ENCODE results near the gene CYP21A2. TPM values are rescaled to one million over a fixed set of nuclear protein-coding genes. Genes with fewer than 3 reads are reported as not detected.
"Not testable (repeated sequence)": the region's sequence is repeated elsewhere in the genome, so short reads cannot be mapped to it uniquely, and the experiment has no call there.

CYP21A2 gene
- total RNA-seq, 3 donors from 2014 or later (not counting 1 experiment from before 2014, with no cell fraction given), result 0.28 to 0.43 TPM; not detected in 1

- 76% methylated on average over 7 of the region's 13 CpGs for WGBS (ENCODE audit: insufficient coverage)
- peak overlapping the region; percentile 55 for H3K4me3 Mint-ChIP-seq
- not testable (repeated sequence) for H3K27ac ChIP-seq (ENCODE audit: low read length)
Measured at GRCh38 chr6:32004864-32005537, 33.2 kb upstream of the CYP21A2 start.

GRCh38 chr6:32005538-32005880 lies 32.7 kb upstream of the CYP21A2 start:
- H3K36me3 Mint-ChIP-seq; intact Hi-C loops (cut with micrococcal nuclease); H3K9me3 Mint-ChIP-seq; DNase-seq; H3K27me3 ChIP-seq (ENCODE audit: control insufficient read depth, insufficient read depth, low read length); H3K4me1 ChIP-seq (ENCODE audit: control insufficient read depth, insufficient read depth, low read length); ATAC-seq; H3K27me3 Mint-ChIP-seq (ENCODE audit: low read depth in 2 of 2); H3K9me3 ChIP-seq (ENCODE audit: control insufficient read depth, insufficient read depth, low read length); H3K4me3 ChIP-seq (ENCODE audit: low read length); H3K4me3 Mint-ChIP-seq; H3K27ac ChIP-seq (ENCODE audit: low read length); H3K36me3 ChIP-seq (ENCODE audit: control insufficient read depth, insufficient read depth, low read length): not testable (repeated sequence)
- WGBS (ENCODE audit: insufficient coverage), result 91% methylated on average over 5 of the region's 9 CpGs
- Mint-ChIP-seq H3K4me1 (peaks cover 9 to 11% of the 10 kb centered on the region in 2 donors), H3K27ac (peak overlapping the region in 1 of 2 donors; percentile 75)

More at GRCh38 chr6:32004864-32005537, 33.2 kb upstream of the CYP21A2 start:
- H3K9me3 Mint-ChIP-seq; H3K36me3 ChIP-seq (ENCODE audit: control insufficient read depth, insufficient read depth, low read length); H3K9me3 ChIP-seq (ENCODE audit: control insufficient read depth, insufficient read depth, low read length); H3K27me3 Mint-ChIP-seq (ENCODE audit: low read depth in 2 of 2); H3K36me3 Mint-ChIP-seq; DNase-seq; H3K4me1 ChIP-seq (ENCODE audit: control insufficient read depth, insufficient read depth, low read length); intact Hi-C loops (cut with micrococcal nuclease); H3K4me3 ChIP-seq (ENCODE audit: low read length); H3K27me3 ChIP-seq (ENCODE audit: control insufficient read depth, insufficient read depth, low read length): not testable (repeated sequence)
- peak; percentile 70 to 94 (median 89) for ATAC-seq
- H3K4me1 Mint-ChIP-seq, result peaks cover 9 to 11% of the 10 kb centered on the region in 2 donors
- H3K27ac Mint-ChIP-seq, result peak overlapping the region in 1 of 2 donors; percentile 75

- H3K4me1 ChIP-seq (ENCODE audit: control insufficient read depth, insufficient read depth, low read length); H3K27me3 ChIP-seq (ENCODE audit: control insufficient read depth, insufficient read depth, low read length); ATAC-seq; H3K9me3 Mint-ChIP-seq; H3K4me3 Mint-ChIP-seq; H3K27me3 Mint-ChIP-seq (ENCODE audit: low read depth in 2 of 2); H3K36me3 ChIP-seq (ENCODE audit: control insufficient read depth, insufficient read depth, low read length); H3K36me3 Mint-ChIP-seq; H3K4me3 ChIP-seq (ENCODE audit: low read length); H3K27ac Mint-ChIP-seq; intact Hi-C loops (cut with micrococcal nuclease); H3K27ac ChIP-seq (ENCODE audit: low read length); H3K9me3 ChIP-seq (ENCODE audit: control insufficient read depth, insufficient read depth, low read length): not testable (repeated sequence)
- peaks cover 9 to 11% of the 10 kb centered on the region in 2 donors for H3K4me1 Mint-ChIP-seq
- peak in 1 of 2 donors; percentile 7 for DNase-seq
- 71% methylated on average over 5 of the region's 8 CpGs for WGBS (ENCODE audit: insufficient coverage)
Measured at GRCh38 chr6:32005991-32006529, 32.2 kb upstream of the CYP21A2 start.

- H3K27me3 Mint-ChIP-seq (ENCODE audit: low read depth in 2 of 2); H3K36me3 Mint-ChIP-seq; H3K27me3 ChIP-seq (ENCODE audit: control insufficient read depth, insufficient read depth, low read length); H3K4me1 ChIP-seq (ENCODE audit: control insufficient read depth, insufficient read depth, low read length); ATAC-seq; H3K9me3 Mint-ChIP-seq; H3K27ac Mint-ChIP-seq; H3K9me3 ChIP-seq (ENCODE audit: control insufficient read depth, insufficient read depth, low read length); intact Hi-C loops (cut with micrococcal nuclease); H3K4me3 Mint-ChIP-seq; DNase-seq; H3K27ac ChIP-seq (ENCODE audit: low read length); H3K36me3 ChIP-seq (ENCODE audit: control insufficient read depth, insufficient read depth, low read length); H3K4me3 ChIP-seq (ENCODE audit: low read length): not testable (repeated sequence)
- H3K4me1 Mint-ChIP-seq, result peaks cover 9 to 11% of the 10 kb centered on the region in 2 donors
- 84% methylated on average over 8 of the region's 12 CpGs for WGBS (ENCODE audit: insufficient coverage)
Measured at GRCh38 chr6:32007086-32007485, 31.1 kb upstream of the CYP21A2 start.

- H3K36me3 Mint-ChIP-seq; DNase-seq; H3K9me3 Mint-ChIP-seq; H3K9me3 ChIP-seq (ENCODE audit: control insufficient read depth, insufficient read depth, low read length); H3K27me3 ChIP-seq (ENCODE audit: control insufficient read depth, insufficient read depth, low read length); intact Hi-C loops (cut with micrococcal nuclease); H3K27me3 Mint-ChIP-seq (ENCODE audit: low read depth in 2 of 2); H3K27ac Mint-ChIP-seq; H3K4me3 Mint-ChIP-seq; H3K4me3 ChIP-seq (ENCODE audit: low read length); ATAC-seq; H3K4me1 ChIP-seq (ENCODE audit: control insufficient read depth, insufficient read depth, low read length); H3K36me3 ChIP-seq (ENCODE audit: control insufficient read depth, insufficient read depth, low read length); H3K27ac ChIP-seq (ENCODE audit: low read length): not testable (repeated sequence)
- no CpG with 5 or more reads among the region's 24 CpGs for WGBS (ENCODE audit: insufficient coverage)
- H3K4me1 Mint-ChIP-seq, result peaks cover 9 to 11% of the 10 kb centered on the region in 2 donors
Measured at GRCh38 chr6:32008037-32008436, 30.2 kb upstream of the CYP21A2 start.

- 39% methylated on average over 4 of the region's 12 CpGs for WGBS (ENCODE audit: insufficient coverage)
- H3K4me3 Mint-ChIP-seq; H3K27ac ChIP-seq (ENCODE audit: low read length); DNase-seq; H3K27me3 Mint-ChIP-seq (ENCODE audit: low read depth in 2 of 2); H3K36me3 Mint-ChIP-seq; ATAC-seq; H3K36me3 ChIP-seq (ENCODE audit: control insufficient read depth, insufficient read depth, low read length); H3K4me3 ChIP-seq (ENCODE audit: low read length); intact Hi-C loops (cut with micrococcal nuclease); H3K27me3 ChIP-seq (ENCODE audit: control insufficient read depth, insufficient read depth, low read length); H3K9me3 ChIP-seq (ENCODE audit: control insufficient read depth, insufficient read depth, low read length); H3K9me3 Mint-ChIP-seq; H3K27ac Mint-ChIP-seq; H3K4me1 ChIP-seq (ENCODE audit: control insufficient read depth, insufficient read depth, low read length): not testable (repeated sequence)
- peaks cover 9 to 11% of the 10 kb centered on the region in 2 donors for H3K4me1 Mint-ChIP-seq
Measured at GRCh38 chr6:32008616-32009015, 29.6 kb upstream of the CYP21A2 start.

GRCh38 chr6:32009537-32009936 lies 28.7 kb upstream of the CYP21A2 start:
- H3K27me3 Mint-ChIP-seq (ENCODE audit: low read depth in 2 of 2); ATAC-seq; intact Hi-C loops (cut with micrococcal nuclease); DNase-seq; H3K36me3 ChIP-seq (ENCODE audit: control insufficient read depth, insufficient read depth, low read length); H3K27me3 ChIP-seq (ENCODE audit: control insufficient read depth, insufficient read depth, low read length); H3K27ac ChIP-seq (ENCODE audit: low read length); H3K9me3 Mint-ChIP-seq; H3K4me1 Mint-ChIP-seq; H3K27ac Mint-ChIP-seq; H3K9me3 ChIP-seq (ENCODE audit: control insufficient read depth, insufficient read depth, low read length); H3K4me1 ChIP-seq (ENCODE audit: control insufficient read depth, insufficient read depth, low read length); H3K36me3 Mint-ChIP-seq; H3K4me3 Mint-ChIP-seq; H3K4me3 ChIP-seq (ENCODE audit: low read length): not testable (repeated sequence)
- WGBS (ENCODE audit: insufficient coverage), result 57% methylated on average over 3 of the region's 12 CpGs
